ENCODE measurements around the gene TAOK1. TPM values are rescaled to one million over a fixed set of nuclear protein-coding genes. Genes with fewer than 3 reads are reported as not detected.
A peak's percentile ranks its signal among the peaks of the same experiment; 100 is the strongest.

Gene TAOK1
- total and polyA plus RNA-seq, 2 of the 13 experiments (the other 11 are each of a cell fraction or from before 2014, with no cell fraction given): 14.1 to 23.0 TPM

DNA sequence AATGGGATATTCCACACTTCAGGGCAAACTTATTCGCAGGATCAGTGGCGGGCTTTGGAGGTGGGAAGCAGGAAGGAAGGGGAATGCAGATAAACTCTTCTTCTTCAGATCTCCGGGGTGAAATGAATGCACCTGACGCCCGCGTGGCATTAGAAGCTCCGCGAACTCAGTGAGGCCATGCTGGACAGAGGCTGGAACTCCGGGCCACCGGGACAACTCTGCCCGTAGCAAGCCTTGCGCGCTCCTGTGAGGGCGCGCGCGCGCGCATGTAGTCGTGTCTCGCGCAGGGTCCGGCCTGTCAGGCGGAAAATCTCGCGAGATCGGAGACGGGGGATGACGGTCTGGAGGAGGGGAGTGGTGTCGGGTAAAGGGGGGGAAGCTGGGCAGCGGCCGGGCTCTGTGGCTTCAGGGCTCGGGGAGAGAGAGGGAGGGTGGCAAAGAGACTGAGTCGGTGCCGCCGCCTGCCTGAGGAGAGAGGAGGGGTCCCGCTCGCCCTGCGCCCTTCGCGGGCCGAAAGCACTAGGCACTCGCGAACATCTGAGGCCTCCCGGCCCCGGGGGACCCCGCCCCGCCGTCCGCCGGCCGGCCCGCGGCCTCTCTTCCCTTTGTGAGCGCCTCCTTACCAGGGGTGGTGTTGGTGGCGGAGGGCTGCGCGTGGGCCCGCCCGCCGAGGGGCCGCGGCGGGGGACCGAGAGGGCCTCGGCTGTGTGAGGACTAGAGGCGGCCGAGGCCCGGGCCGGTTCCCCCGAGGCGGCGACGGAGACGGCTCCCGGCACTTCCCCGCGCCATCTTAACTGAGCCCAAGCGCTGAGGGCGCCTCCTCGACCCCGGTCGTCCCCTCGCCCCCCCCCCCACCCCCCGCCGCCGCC lies at the start of gene TAOK1 (continued):
- peak; percentile 88 for TF ChIP-seq KDM5B (CRISPR knock-in tag; IDR thresholded peaks at IDR 0.05; ENCODE audit: borderline replicate concordance)
- TF ChIP-seq NCOA2 (CRISPR knock-in tag; IDR thresholded peaks at IDR 0.05): 0 out of 2 replicates have a peak, but pooled peaks have one; percentile 34
- TF ChIP-seq ZNF205 (CRISPR knock-in tag; IDR thresholded peaks at IDR 0.05): no peak
- peak; percentile 87 for TF ChIP-seq ZNF292 (CRISPR knock-in tag; IDR thresholded peaks at IDR 0.05; ENCODE audit: borderline replicate concordance, low read depth)
- TF ChIP-seq ATF1 (CRISPR knock-in tag; IDR thresholded peaks at IDR 0.05): no peak
- TF ChIP-seq POLR2AphosphoS5 (IDR thresholded peaks at IDR 0.05; ENCODE audit: low read depth, low read length): peak; percentile 92
- TF ChIP-seq MAFF (IDR thresholded peaks at IDR 0.05; ENCODE audit: low read depth, low read length): peak; percentile 14; the same call in 1 of the 2 replicates
- TF ChIP-seq NKX3-1 (CRISPR knock-in tag; IDR thresholded peaks at IDR 0.05): no peak
- TF ChIP-seq ZNF24 (IDR thresholded peaks at IDR 0.05): no peak
- TF ChIP-seq ZSCAN21 (CRISPR knock-in tag; IDR thresholded peaks at IDR 0.05; ENCODE audit: borderline replicate concordance): peak; percentile 78; the same call in 1 of the 2 replicates
- no peak for TF ChIP-seq SOX13 (IDR thresholded peaks at IDR 0.05)
- no peak for TF ChIP-seq SOX13 (CRISPR knock-in tag; conservative IDR thresholded peaks at IDR 0.05 in 1 of 2, IDR thresholded peaks at IDR 0.05 in 1 of 2)
- TF ChIP-seq TBP (CRISPR knock-in tag; IDR thresholded peaks at IDR 0.05): no peak
- no peak; the same call in 1 of the 2 replicates for TF ChIP-seq ZNF670 (CRISPR knock-in tag; IDR thresholded peaks at IDR 0.05; ENCODE audit: borderline replicate concordance)
- TF ChIP-seq, protein P1, sequence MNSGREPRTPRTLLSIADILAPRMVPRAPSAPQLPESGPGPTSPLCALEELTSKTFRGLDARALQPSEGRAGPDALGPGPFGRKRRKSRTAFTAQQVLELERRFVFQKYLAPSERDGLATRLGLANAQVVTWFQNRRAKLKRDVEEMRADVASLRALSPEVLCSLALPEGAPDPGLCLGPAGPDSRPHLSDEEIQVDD (CRISPR knock-in tag; IDR thresholded peaks at IDR 0.05; ENCODE audit: borderline replicate concordance): no peak
- TF ChIP-seq ZNF335 (CRISPR knock-in tag; IDR thresholded peaks at IDR 0.05): 0 out of 2 replicates have a peak, but pooled peaks have one; percentile 57
- no peak for TF ChIP-seq HNF4A (CRISPR knock-in tag; IDR thresholded peaks at IDR 0.05)
- TF ChIP-seq, protein P2, sequence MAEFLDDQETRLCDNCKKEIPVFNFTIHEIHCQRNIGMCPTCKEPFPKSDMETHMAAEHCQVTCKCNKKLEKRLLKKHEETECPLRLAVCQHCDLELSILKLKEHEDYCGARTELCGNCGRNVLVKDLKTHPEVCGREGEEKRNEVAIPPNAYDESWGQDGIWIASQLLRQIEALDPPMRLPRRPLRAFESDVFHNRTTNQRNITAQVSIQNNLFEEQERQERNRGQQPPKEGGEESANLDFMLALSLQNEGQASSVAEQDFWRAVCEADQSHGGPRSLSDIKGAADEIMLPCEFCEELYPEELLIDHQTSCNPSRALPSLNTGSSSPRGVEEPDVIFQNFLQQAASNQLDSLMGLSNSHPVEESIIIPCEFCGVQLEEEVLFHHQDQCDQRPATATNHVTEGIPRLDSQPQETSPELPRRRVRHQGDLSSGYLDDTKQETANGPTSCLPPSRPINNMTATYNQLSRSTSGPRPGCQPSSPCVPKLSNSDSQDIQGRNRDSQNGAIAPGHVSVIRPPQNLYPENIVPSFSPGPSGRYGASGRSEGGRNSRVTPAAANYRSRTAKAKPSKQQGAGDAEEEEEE (CRISPR knock-in tag; IDR thresholded peaks at IDR 0.05; ENCODE audit: borderline replicate concordance): no peak
- TF ChIP-seq KDM4B (CRISPR knock-in tag; IDR thresholded peaks at IDR 0.05): no peak; the same call in 1 of the 2 replicates
- no peak for TF ChIP-seq NPAS2 (CRISPR knock-in tag; IDR thresholded peaks at IDR 0.05; ENCODE audit: borderline replicate concordance)
- TF ChIP-seq TP53 (CRISPR knock-in tag; conservative IDR thresholded peaks at IDR 0.05): no peak
- TF ChIP-seq, protein P3, sequence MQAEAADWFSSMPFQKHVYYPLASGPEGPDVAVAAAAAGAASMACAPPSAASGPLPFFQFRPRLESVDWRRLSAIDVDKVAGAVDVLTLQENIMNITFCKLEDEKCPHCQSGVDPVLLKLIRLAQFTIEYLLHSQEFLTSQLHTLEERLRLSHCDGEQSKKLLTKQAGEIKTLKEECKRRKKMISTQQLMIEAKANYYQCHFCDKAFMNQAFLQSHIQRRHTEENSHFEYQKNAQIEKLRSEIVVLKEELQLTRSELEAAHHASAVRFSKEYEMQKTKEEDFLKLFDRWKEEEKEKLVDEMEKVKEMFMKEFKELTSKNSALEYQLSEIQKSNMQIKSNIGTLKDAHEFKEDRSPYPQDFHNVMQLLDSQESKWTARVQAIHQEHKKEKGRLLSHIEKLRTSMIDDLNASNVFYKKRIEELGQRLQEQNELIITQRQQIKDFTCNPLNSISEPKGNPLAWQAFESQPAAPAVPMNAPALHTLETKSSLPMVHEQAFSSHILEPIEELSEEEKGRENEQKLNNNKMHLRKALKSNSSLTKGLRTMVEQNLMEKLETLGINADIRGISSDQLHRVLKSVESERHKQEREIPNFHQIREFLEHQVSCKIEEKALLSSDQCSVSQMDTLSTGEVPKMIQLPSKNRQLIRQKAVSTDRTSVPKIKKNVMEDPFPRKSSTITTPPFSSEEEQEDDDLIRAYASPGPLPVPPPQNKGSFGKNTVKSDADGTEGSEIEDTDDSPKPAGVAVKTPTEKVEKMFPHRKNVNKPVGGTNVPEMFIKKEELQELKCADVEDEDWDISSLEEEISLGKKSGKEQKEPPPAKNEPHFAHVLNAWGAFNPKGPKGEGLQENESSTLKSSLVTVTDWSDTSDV (CRISPR knock-in tag; IDR thresholded peaks at IDR 0.05): peak; percentile 70; the same call in 1 of the 2 replicates
- TF ChIP-seq, protein P4, sequence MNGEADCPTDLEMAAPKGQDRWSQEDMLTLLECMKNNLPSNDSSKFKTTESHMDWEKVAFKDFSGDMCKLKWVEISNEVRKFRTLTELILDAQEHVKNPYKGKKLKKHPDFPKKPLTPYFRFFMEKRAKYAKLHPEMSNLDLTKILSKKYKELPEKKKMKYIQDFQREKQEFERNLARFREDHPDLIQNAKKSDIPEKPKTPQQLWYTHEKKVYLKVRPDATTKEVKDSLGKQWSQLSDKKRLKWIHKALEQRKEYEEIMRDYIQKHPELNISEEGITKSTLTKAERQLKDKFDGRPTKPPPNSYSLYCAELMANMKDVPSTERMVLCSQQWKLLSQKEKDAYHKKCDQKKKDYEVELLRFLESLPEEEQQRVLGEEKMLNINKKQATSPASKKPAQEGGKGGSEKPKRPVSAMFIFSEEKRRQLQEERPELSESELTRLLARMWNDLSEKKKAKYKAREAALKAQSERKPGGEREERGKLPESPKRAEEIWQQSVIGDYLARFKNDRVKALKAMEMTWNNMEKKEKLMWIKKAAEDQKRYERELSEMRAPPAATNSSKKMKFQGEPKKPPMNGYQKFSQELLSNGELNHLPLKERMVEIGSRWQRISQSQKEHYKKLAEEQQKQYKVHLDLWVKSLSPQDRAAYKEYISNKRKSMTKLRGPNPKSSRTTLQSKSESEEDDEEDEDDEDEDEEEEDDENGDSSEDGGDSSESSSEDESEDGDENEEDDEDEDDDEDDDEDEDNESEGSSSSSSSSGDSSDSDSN (CRISPR knock-in tag; IDR thresholded peaks at IDR 0.05): peak; percentile 46; the same call in 1 of the 2 replicates

Measured in HepG2 (cell line).